SU-DHL-6 (cell line): ENCODE measurements around the gene SRBD1.

ENCODE experiments used
- CTCF ChIP-seq: fragments of 200-600 bp; sonication (generic); IDR thresholded peaks from one replicate; pipeline ENCODE4 v1.5.1; 2017; ENCODE audit warnings: antibody characterized with exemption, mild to moderate bottlenecking, low read length, moderate library complexity; ENCODE audit not compliant: insufficient read depth, poor library complexity, severe bottlenecking
- EZH2phosphoT487 ChIP-seq: fragments of 200-600 bp; sonication (generic), shearing (Covaris generic); conservative IDR thresholded peaks from 2 replicates; pipeline ENCODE4 v1.6.1; 2018; ENCODE audit warnings: mild to moderate bottlenecking, antibody characterized with exemption, low read length, moderate library complexity, mixed read lengths

GRCh38 chr2:45625824-45626223 lies 14.8 kb upstream of the SRBD1 start:
- no peak for TF ChIP-seq CTCF
- TF ChIP-seq EZH2phosphoT487 = no peak
